Brain microvascular endothelial cell (primary cell): ENCODE data around the gene FBXL16.

Experiments used
- DNase-seq: peaks from one replicate; pipeline ENCODE4 v3.0.0-alpha.2; 2020
- H3K27ac ChIP-seq: fragments of 250-450 bp; sonication (Bioruptor Pico); 2 replicates; pipeline ENCODE4 v1.5.1; 2020; ENCODE audit warnings: mild to moderate bottlenecking, moderate library complexity
- H3K27me3 ChIP-seq: fragments of 250-450 bp; sonication (Bioruptor Pico); replicated peaks from 2 replicates; pipeline ENCODE4 v1.5.1; 2020; ENCODE audit warnings: mild to moderate bottlenecking
- H3K36me3 ChIP-seq: fragments of 250-450 bp; sonication (Bioruptor Pico); replicated peaks from 2 replicates; pipeline ENCODE4 v1.5.1; 2020; ENCODE audit warnings: mild to moderate bottlenecking
- H3K4me3 ChIP-seq: 2 replicates; pipeline ENCODE4 v1.5.1; 2011; ENCODE audit warnings: low read depth, mild to moderate bottlenecking, control low read depth, low read length, moderate library complexity
- CTCF ChIP-seq: IDR thresholded peaks from 2 replicates; pipeline ENCODE4 v1.5.1; 2011; ENCODE audit warnings: low read depth, mild to moderate bottlenecking, moderate library complexity, low read length, control low read depth, inconsistent platforms; ENCODE audit errors: missing control alignments
- in situ Hi-C: cut with HindIII; loops from 2 replicates; pipeline ENCODE4 v1.10.0; 2017; ENCODE audit warnings: low sequenced_read_pairs, low pct_ligation_motif_present

FBXL16 gene

DNA sequence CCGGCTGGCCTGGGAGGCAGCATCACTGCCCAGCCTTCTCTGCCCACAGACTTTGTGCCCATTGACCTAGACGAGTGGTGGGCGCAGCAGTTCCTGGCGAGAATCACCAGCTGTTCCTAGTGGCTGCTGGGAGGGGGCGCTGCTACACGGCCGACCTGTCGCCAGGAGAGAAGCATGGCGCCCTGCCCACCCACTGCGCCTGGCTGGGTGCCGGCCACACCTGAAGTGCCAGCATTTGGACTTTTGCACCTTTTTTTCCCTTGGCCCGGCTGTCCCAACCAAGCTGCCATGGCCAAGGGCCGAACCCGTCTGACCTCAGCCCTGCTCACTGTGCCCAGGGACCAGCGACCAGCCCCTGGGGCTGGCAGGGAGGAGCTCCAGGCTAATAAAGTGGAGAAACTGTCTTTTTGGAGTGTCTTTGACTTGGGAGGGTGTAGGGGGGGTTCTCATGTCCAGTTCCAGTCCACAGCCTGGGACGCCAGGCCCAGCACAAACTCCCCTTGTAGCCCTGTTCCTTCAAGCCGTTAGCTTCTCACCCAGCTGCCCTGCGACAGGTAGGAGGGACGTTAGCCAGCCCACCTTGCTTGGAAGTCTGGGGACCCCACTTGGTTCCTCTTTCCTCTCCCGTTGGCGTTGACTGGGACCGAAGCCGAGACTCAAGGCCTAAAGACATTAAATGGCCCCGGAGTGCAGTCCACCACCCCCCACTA lies 57.4 kb downstream of the FBXL16 start:
- Histone ChIP-seq H3K4me3 (peak overlapping the region; percentile 60), H3K27me3 (no peaks in the 10 kb centered on the region), H3K27ac (peak overlapping the region; percentile 50), H3K36me3 (no peaks in the 10 kb centered on the region)
- peak; percentile 58 for TF ChIP-seq CTCF
- in situ Hi-C loops: no loop called here
- DNase-seq: no peak

DNA sequence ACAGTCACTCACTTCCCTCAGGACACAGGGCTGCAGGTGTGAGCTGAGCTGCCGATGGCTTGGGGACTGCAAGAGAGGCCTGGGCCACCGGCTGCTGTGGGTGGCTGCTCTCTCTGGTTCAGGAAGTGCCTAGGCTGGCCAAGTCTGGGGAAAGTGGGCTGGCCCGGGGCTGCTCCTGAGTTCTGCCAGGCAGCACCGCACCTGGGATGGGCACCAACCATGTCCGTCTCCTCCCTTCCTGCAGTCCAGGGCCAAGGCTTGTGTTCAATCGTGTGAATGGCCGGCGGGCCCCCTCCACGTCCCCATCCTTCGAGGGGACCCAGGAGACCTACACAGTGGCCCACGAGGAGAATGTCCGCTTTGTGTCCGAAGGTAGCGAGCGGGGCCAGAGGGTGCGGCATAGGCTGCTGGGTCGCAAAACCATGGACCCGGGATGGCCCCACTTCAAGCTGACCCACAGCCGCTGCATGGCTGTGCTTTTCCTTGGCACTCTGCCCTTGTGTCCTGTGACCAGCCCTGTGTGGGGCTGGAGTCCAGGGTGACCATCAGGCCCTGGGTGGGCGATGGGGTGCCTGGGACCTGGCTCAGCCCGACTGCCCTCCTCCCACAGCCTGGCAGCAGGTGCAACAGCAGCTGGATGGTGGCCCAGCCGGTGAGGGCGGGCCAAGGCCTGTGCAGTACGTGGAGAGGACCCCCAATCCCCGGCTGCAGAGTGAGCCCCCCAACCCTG lies 58.3 kb downstream of the FBXL16 start:
- in situ Hi-C loops: no loop called here
- no peak overlapping the region for H3K4me3 ChIP-seq
- DNase-seq: no peak
- H3K27me3 ChIP-seq: no peaks in the 10 kb centered on the region
- no peak for TF ChIP-seq CTCF
- no peaks in the 10 kb centered on the region for H3K36me3 ChIP-seq
- H3K27ac ChIP-seq: no peak overlapping the region

GRCh38 chr16:646679-647172 lies 58.9 kb downstream of the FBXL16 start:
- no peak for DNase-seq
- in situ Hi-C loops: no loop called here
- Histone ChIP-seq H3K27ac (no peak overlapping the region), H3K4me3 (no peak overlapping the region), H3K27me3 (no peaks in the 10 kb centered on the region), H3K36me3 (no peaks in the 10 kb centered on the region)
- TF ChIP-seq CTCF: no peak

DNA sequence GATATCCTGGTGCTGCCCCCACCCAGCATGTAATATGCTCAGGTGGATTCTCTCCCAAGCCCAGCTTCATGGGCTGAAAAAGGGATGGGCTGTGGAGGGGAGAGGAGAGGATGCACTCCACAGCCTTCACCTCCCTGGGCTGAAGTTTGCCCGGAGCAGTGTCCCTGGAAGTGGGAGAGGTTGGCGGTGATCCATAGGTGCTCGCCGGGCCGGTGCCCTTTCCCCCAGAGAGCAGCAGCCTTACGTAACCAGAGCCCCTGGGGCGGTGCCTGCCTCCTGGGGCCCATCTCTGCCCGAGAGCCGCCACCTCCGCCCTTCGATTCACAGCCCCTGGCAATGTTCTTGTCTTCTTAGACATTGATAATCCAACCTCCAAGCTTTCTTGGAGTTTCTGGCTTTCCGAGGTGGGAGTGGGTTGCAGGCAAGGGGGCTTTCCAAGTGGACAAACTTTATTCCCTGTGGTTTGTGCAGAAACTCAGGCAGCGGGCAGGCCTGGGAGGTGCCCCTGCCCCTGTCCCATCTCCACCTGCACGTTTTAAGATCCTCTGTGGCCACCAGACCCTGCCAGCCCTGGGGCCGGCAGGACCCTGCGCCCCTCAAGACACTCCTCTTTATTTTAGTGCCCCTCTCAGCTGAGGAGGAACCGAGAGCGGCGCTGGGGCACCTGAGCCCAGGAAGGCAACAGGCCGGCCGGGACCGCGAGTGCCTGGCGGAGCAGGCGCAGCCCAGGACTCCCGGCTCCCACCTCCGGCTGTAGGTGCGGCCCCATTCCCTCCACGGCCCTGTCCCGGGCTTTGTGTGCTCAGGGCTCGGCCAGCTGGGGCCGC lies 59.5 kb downstream of the FBXL16 start:
- DNase-seq: no peak
- TF ChIP-seq CTCF: no peak
- no peaks in the 10 kb centered on the region for H3K36me3 ChIP-seq
- no peak overlapping the region for H3K4me3 ChIP-seq
- no peaks in the 10 kb centered on the region for H3K27me3 ChIP-seq
- in situ Hi-C loops: no loop called here
- H3K27ac ChIP-seq: no peak overlapping the region

GRCh38 chr16:644556-644955 lies 61.0 kb downstream of the FBXL16 start:
- Histone ChIP-seq H3K36me3 (no peaks in the 10 kb centered on the region), H3K27me3 (no peaks in the 10 kb centered on the region), H3K4me3 (no peak overlapping the region), H3K27ac (no peak overlapping the region)
- DNase-seq: no peak
- no peak for TF ChIP-seq CTCF
- in situ Hi-C loops: no loop called here
